ENCODE results near the gene TRAM2.

Gene TRAM2

DNA sequence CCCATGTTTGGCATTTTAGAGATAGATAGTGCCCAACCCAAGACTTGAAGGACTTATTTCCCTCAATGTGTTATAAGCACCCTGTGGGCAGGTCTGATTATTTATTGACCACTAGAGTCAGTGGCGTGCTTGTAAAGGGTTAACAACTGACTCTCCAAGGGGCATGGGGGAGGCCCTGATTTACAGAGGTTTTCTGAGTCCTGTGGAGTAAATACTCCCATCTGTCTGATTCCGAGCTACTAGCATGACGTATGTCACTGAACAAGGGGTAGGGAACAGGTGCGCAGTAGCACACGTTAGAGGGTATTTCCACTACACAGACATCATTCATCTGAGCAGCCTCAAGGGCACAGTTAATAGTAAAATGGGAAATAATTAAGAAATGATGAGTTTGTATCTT, 17.4 kb upstream of the TRAM2 start:
- DNase-seq, result no peak

- no peak for DNase-seq
Observed at GRCh38 chr6:52591832-52592231, 15.0 kb upstream of the TRAM2 start.

- DNase-seq, result no peak
Observed at GRCh38 chr6:52590152-52590891, 13.5 kb upstream of the TRAM2 start.

DNA sequence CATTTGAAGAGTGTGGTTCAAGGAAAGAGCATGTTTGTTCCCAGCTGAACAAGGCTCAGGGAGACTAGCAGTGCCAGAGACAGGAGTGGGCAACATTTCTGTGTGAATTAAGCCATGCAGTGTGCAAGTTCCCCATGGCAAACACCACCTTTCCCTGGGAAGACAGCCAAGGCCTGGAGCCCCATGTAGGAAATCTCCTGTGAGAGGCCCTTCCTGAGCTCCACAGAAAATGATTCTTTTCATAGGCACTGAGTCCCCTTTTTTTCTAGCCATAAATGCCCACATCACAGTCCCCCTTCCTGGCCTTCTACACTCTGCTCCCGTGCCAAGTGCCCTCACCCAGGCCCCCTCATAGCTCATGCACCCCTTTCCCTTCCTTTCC, 11.8 kb upstream of the TRAM2 start:
- DNase-seq, result no peak

GRCh38 chr6:52588087-52588709, 11.3 kb upstream of the TRAM2 start:
- no peak for DNase-seq

GRCh38 chr6:52587001-52587400, 10.1 kb upstream of the TRAM2 start:
- no peak for DNase-seq

DNA sequence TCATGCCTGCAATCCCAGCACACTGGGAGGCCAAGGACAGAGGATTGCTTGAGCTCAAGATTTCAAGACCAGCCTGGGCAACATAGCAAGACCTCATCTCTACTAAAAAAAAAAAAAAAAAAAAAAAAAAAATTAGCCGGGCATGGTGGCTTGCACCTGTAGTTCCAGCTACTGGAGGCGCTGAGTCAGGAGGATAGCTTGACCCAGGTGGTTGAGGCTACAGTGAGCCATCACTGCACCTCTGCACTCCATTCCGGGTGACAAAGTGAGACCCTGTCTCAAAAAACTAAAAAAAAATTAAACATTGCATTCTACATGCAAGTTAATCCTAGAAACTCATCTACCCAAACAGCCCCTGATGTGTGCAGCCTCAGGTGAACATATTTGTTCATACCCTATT, 7.3 kb upstream of the TRAM2 start:
- DNase-seq, result no peak

DNA sequence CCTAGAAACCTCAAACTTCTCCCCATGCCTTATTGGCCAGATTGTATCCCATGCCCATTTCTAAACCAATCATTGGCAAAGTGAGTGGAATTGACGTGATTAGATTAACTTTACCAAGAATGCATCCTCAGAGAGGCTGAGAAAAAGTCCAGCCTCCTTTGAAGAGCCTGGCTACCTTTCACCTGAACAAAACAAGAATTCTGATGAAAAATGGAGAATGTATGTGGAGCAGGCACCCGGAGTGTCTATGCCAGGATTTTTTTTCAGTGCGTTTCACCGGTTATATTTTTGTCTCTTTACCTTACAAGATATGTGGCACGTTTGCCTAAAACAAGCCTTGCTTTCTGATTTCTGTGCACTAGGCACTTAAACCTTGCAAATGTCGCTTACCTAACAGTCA, 6.1 kb upstream of the TRAM2 start:
- DNase-seq, result no peak

- DNase-seq, result no peak
Observed at GRCh38 chr6:52582446-52582845, 5.6 kb upstream of the TRAM2 start.

GRCh38 chr6:52580905-52581304, 4.0 kb upstream of the TRAM2 start:
- DNase-seq, result no peak

GRCh38 chr6:52579006-52579660, 2.3 kb upstream of the TRAM2 start:
- DNase-seq, result no peak

DNA sequence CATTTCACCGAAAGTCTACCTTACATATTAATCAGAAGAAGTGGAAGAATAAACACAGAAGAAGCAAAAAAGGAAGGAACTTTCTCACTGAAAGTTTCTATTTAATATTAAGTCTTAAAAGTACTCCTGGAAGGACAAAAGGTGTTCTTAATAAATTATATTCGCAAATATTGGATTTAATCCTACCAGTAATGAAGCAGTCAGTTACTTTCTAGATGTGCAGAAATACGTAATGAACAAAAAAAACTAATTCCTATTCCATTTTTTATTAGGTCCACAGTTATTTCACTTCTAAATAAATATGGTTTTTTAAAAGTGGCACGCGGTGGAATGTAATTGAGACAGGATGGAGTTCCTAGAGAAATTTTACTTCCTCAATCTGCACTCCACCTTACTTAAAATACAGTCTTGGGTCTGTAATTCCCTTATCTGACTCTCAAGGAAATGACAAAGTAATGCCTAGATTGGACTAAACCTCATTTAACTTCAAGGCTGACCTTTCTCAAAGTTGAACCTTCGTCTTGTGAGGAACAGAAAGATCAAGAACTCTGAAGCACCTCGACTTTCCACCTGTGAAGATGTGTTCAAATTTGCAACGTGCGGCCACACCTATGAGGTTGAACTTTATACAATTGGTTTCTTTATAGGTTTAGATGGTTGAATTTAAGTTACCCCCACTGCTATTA, 1.1 kb upstream of the TRAM2 start:
- no peak for DNase-seq

DNA sequence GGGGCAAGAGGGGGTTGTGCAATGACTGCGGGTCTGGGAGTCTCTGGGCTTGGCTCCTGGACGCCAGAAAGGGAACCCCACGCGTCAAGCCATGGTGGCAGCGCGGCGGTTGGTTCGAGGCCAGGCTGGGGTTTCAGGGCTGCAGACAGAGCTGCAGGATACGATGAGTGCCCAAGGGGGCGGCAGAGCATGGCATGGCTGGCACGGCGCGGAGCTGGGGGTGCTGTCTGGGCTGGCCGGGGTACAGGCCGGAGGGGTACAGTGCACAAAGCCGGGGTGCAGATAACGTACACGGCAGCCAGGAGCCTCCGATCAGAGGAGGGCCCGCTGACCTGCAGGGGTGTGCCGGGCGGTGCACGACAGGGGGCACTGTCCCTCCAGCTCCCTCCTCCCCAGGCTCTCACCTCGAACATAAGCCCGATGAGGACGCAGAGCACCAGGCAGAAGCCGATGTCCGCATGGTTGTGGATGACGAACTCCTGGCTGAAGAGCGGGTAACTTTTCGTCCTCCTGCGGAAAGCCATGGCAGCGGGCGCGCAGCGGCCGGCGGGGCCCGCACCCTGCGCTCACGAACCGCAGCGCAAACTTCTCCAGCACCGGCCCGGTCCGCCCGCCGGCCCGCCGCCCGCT, 353 bp downstream of the TRAM2 start:
- DNase-seq, result peak; percentile 70

DNA sequence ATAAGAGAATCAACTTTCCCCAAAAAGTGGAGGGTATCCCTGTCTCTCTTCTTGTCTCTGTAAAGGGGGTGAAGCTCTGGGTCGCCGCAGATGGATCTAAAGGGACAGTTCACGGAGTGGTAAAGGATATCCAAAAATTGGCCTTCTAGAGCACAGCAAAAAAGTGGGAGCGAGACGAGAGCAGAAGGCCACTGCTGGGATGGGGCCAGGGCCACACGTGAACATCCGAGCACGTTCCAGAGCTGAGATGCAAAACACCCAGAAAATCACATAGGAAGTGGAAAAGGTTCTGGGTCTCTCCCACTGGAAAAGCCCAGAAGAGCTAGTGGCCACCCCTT, 837 bp downstream of the TRAM2 start:
- no peak for DNase-seq

- no peak for DNase-seq
Observed at GRCh38 chr6:52575502-52575892, 1.4 kb downstream of the TRAM2 start.

GRCh38 chr6:52574709-52575501, 2.0 kb downstream of the TRAM2 start:
- DNase-seq, result peak; percentile 65

- no peak for DNase-seq
Observed at GRCh38 chr6:52573295-52573694, 3.6 kb downstream of the TRAM2 start.

GRCh38 chr6:52572536-52572935, 4.3 kb downstream of the TRAM2 start:
- DNase-seq, result no peak

- no peak for DNase-seq
Observed at GRCh38 chr6:52571099-52571755, 5.6 kb downstream of the TRAM2 start.

DNA sequence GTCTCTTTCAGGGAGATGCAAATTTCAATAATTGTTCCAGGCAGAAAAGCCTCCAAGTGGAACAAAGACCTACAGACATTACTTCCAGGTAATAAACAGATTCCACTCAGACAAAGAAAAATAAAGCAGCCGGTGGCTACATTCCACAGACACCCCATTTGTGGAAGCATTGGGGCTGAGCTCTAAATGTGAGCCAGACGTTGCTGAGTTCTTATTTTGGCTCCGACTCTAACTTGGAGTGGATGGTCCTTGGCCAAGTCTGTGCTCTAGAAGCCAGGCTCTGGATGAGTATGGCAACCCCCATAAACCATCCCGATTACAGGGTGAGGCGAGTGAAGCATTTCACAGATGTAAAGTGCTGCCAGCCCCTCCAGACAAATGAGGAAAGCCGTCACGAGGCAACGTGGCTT, 6.6 kb downstream of the TRAM2 start:
- DNase-seq, result no peak

DNA sequence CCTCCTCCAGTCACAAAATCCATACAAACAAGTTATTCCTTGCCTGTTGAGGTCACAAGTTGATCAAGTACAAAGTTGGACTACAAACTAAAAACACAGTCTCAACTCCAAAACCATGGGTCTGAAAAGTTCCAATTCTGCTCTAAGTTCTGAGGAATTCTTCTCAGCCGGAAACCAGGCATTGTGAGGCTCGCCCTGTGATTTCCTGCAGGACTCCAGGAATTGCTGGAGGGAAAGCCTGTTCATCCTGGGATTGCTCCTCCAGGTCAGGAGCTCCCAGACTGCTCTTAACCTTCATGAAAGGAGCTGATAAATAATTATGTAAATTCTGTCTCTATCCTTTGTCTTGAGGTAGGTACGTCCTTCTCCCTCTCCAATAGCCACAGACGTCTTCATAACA, 8.5 kb downstream of the TRAM2 start:
- DNase-seq, result no peak

DNA sequence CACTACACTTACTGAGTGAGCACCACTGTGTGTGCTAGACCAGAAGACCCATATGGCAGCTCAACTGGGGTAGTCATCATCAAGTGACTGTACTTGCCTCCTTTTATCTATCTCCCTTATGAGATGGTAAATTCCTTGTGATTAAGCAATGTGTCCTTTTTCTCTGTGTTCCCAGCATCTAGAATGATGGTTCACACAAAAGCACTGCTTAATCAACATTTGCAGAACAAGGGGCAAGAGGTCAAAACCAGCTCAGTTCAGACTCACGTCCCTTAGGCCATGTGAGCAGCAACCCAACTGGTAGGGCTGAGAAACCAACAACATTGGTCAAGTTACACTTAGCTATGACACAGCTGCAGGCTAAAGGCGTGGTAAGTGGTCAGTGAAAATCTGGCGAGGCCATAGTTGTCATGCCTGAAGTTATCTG, 10.0 kb downstream of the TRAM2 start:
- no peak for DNase-seq

Data from activated CD4-positive, alpha-beta T cell treated with anti-CD3 and anti-CD28 coated beads, Interleukin-2, amount 50 U/mL, for 16 hours (primary cell).